ENCODE data around the gene TMEM47.

Gene TMEM47

GRCh38 chrX:34585561-34585960 lies 71.5 kb downstream of the TMEM47 start:
- DNase-seq (ENCODE audit: low spot score): no peak

- DNase-seq (ENCODE audit: low spot score): no peak
Observed at GRCh38 chrX:34584781-34585180, 72.3 kb downstream of the TMEM47 start.

- no peak for DNase-seq (ENCODE audit: low spot score)
Observed at GRCh38 chrX:34580069-34580468, 77.0 kb downstream of the TMEM47 start.

GRCh38 chrX:34578237-34578636 lies 78.8 kb downstream of the TMEM47 start:
- DNase-seq (ENCODE audit: low spot score): peak; percentile 14
